Caco-2 (cell line): ENCODE results near the gene NEDD4L. TPM values are rescaled to one million over a fixed set of nuclear protein-coding genes. Genes with fewer than 3 reads are reported as not detected.

Source experiments
- BruUV-seq: library from RNA; stranded (reverse); fragments of 400-500 nt; replicated peaks from 2 replicates; lab custom pipeline; 2021; lab: Mats Ljungman, UMichigan
- CTCF ChIA-PET: fragments of 300-600 bp; sonication (Branson Sonifier 250); formaldehyde crosslinking; loops from one replicate; lab custom pipeline; 2022; ENCODE audit warnings: antibody characterized with exemption; lab: Charles Lee
- POLR2A ChIA-PET: fragments of 300-600 bp; sonication (Branson Sonifier 250); formaldehyde crosslinking; loops from one replicate; lab custom pipeline; 2022; ENCODE audit warnings: antibody characterized with exemption; lab: Charles Lee
- DNase-seq, 2 experiments: peaks; one replicate each; pipeline versions ENCODE4 v3.0.0 to v3.0.0-alpha.2; 2020 to 2022
- H3K27me3 ChIP-seq: replicated peaks from 2 replicates; pipeline ENCODE4 v1.6.0; 2011; ENCODE audit warnings: low read length; ENCODE audit not compliant: control insufficient read depth, insufficient read depth
- H3K36me3 ChIP-seq: 2 replicates; pipeline ENCODE4 v1.5.1; 2011; ENCODE audit warnings: low read length; ENCODE audit not compliant: control insufficient read depth, insufficient read depth
- H3K4me1 ChIP-seq: fragments of 250-450 bp; sonication (Bioruptor Pico); 2 replicates; pipeline ENCODE4 v1.5.1; 2020; ENCODE audit warnings: mild to moderate bottlenecking
- H3K4me3 ChIP-seq: 2 replicates; pipeline ENCODE4 v1.5.1; 2011; ENCODE audit warnings: low read depth, mild to moderate bottlenecking, control low read depth, low read length
- H3K9me3 ChIP-seq: fragments of 250-450 bp; sonication (Bioruptor Pico); 2 replicates; pipeline ENCODE4 v1.5.1; 2020; ENCODE audit warnings: mild to moderate bottlenecking, moderate library complexity
- H3K27ac Mint-ChIP-seq: one replicate; pipeline ENCODE4 v1.8.0; 2022; ENCODE audit warnings: mixed read lengths; ENCODE audit not compliant: unreplicated experiment
- H3K27me3 Mint-ChIP-seq: one replicate; pipeline ENCODE4 v1.8.0; 2022; ENCODE audit warnings: mixed read lengths; ENCODE audit not compliant: insufficient read depth, unreplicated experiment
- H3K36me3 Mint-ChIP-seq: one replicate; pipeline ENCODE4 v1.8.0; 2022; ENCODE audit warnings: mild to moderate bottlenecking, mixed read lengths; ENCODE audit not compliant: insufficient read depth, unreplicated experiment
- H3K4me1 Mint-ChIP-seq: one replicate; pipeline ENCODE4 v1.8.0; 2022; ENCODE audit warnings: low read depth, mixed read lengths; ENCODE audit not compliant: unreplicated experiment
- H3K4me3 Mint-ChIP-seq: one replicate; pipeline ENCODE4 v1.8.0; 2022; ENCODE audit warnings: mild to moderate bottlenecking, moderate library complexity, mixed read lengths; ENCODE audit not compliant: unreplicated experiment
- H3K9me3 Mint-ChIP-seq: one replicate; pipeline ENCODE4 v1.8.0; 2022; ENCODE audit warnings: mixed read lengths; ENCODE audit not compliant: unreplicated experiment
- intact Hi-C: fragments of 100-400 bp; cut with micrococcal nuclease; formaldehyde crosslinking; loops from one replicate; pipeline ENCODE4 v1.10.0; 2022; ENCODE audit not compliant: unreplicated experiment
- total RNA-seq: library from RNA; stranded (reverse); gene quantifications from 2 replicates; pipeline ENCODE4 v1.2.3, GENCODE V29; 2022
- TF ChIP-seq, protein P1 (sequence below), 2 experiments: fragments of 200-600 bp in 1 of 2; IDR thresholded peaks; 1 replicate in 1 of 2; 2 replicates in 1 of 2; pipeline versions ENCODE4 v1.5.1 to v1.8.0; 2011 to 2022; ENCODE audit warnings: antibody characterized with exemption in 1 of 2, control low read depth in 1 of 2, inconsistent platforms in 1 of 2, low read depth in 1 of 2, low read length in 1 of 2, mild to moderate bottlenecking in 1 of 2, moderate library complexity in 1 of 2; ENCODE audit not compliant: insufficient read depth in 1 of 2, severe bottlenecking in 1 of 2, unreplicated experiment in 1 of 2

NEDD4L gene
- total RNA-seq, 1 experiment from 2014 or later: 85.4 TPM

DNA sequence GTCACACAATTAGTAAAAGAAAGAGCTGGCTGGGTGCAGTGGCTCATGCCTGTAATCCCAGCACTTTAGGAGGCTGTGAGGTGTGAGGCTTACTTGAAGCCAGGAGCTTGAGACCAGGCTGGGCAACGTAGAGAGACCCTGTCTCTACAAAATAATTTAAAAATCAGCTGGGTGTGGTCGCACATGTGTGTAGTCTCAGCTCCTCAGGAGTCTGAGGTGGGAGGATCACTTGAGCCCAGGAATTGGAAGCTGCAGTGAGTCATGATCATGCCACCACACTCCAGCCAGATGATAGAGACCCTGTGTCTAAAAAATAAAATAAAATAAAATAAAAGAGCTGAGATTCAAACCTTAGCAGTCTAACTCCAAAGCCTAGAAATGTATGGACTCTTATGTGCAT lies 39.0 kb upstream of the NEDD4L start:
- Mint-ChIP-seq H3K36me3 (no peaks in the 10 kb centered on the region), H3K9me3 (no peaks in the 10 kb centered on the region), H3K27me3 (no peaks in the 10 kb centered on the region), H3K27ac (no peak overlapping the region), H3K4me1 (no peaks in the 10 kb centered on the region), H3K4me3 (no peak overlapping the region)
- H3K27me3 ChIP-seq: no peaks in the 10 kb centered on the region
- H3K9me3 ChIP-seq: no peaks in the 10 kb centered on the region
- H3K4me3 ChIP-seq: no peak overlapping the region
- DNase-seq: no peak
- intact Hi-C loops: no loop called here
- H3K4me1 ChIP-seq: 0 out of 2 replicates have a peak, but pooled peaks cover 5% of the 10 kb centered on the region
- TF ChIP-seq, protein P1, sequence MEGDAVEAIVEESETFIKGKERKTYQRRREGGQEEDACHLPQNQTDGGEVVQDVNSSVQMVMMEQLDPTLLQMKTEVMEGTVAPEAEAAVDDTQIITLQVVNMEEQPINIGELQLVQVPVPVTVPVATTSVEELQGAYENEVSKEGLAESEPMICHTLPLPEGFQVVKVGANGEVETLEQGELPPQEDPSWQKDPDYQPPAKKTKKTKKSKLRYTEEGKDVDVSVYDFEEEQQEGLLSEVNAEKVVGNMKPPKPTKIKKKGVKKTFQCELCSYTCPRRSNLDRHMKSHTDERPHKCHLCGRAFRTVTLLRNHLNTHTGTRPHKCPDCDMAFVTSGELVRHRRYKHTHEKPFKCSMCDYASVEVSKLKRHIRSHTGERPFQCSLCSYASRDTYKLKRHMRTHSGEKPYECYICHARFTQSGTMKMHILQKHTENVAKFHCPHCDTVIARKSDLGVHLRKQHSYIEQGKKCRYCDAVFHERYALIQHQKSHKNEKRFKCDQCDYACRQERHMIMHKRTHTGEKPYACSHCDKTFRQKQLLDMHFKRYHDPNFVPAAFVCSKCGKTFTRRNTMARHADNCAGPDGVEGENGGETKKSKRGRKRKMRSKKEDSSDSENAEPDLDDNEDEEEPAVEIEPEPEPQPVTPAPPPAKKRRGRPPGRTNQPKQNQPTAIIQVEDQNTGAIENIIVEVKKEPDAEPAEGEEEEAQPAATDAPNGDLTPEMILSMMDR (IDR thresholded peaks at IDR 0.05; ENCODE audit: insufficient read depth in 1 of 2, low read depth in 1 of 2, low read length in 1 of 2, severe bottlenecking in 1 of 2, unreplicated experiment in 1 of 2): no peak
- H3K36me3 ChIP-seq: no peaks in the 10 kb centered on the region
- ChIA-PET POLR2A (no interaction called here), CTCF (no interaction called here)
- BruUV-seq: no TSS peak

DNA sequence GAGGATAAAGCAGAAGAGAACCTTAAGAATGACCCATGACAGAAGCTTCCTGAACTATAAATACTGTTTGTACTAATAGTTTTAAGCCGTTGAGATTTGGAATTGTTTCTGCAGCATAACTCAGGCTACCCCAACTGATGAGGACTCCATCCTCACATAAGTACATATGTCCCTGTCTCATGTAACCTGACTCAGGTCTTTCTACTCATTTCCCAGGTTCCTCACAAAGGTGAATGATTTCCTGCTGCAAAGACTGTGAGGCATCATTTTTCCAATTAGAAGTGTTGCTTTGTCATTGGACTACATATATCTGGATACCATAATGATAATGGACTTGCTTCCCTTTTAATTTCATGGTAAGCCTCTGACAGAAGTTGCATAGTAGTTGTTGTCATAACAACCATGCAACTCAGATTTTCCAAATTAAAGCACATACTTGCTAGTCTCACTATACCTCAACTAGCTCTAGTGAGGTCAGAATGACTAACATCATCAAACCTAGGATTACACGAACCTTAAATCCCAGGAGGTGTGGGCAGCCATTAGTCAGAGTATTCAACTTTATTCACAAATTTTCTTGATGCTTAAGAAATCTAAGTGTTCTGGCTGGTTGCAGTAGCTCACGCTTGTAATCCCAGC lies 38.0 kb upstream of the NEDD4L start:
- Histone ChIP-seq H3K9me3 (no peaks in the 10 kb centered on the region), H3K27me3 (no peaks in the 10 kb centered on the region), H3K4me1 (0 out of 2 replicates have a peak, but pooled peaks cover 5% of the 10 kb centered on the region), H3K4me3 (no peak overlapping the region), H3K36me3 (no peaks in the 10 kb centered on the region)
- TF ChIP-seq, protein P1 (IDR thresholded peaks at IDR 0.05; ENCODE audit: insufficient read depth in 1 of 2, low read depth in 1 of 2, low read length in 1 of 2, severe bottlenecking in 1 of 2, unreplicated experiment in 1 of 2): no peak
- Mint-ChIP-seq H3K36me3 (no peaks in the 10 kb centered on the region), H3K4me3 (no peak overlapping the region), H3K9me3 (no peaks in the 10 kb centered on the region), H3K27me3 (no peaks in the 10 kb centered on the region), H3K27ac (no peak overlapping the region), H3K4me1 (no peaks in the 10 kb centered on the region)
- DNase-seq: no peak
- BruUV-seq: no TSS peak
- ChIA-PET POLR2A (no interaction called here), CTCF (no interaction called here)
- intact Hi-C loops: no loop called here

DNA sequence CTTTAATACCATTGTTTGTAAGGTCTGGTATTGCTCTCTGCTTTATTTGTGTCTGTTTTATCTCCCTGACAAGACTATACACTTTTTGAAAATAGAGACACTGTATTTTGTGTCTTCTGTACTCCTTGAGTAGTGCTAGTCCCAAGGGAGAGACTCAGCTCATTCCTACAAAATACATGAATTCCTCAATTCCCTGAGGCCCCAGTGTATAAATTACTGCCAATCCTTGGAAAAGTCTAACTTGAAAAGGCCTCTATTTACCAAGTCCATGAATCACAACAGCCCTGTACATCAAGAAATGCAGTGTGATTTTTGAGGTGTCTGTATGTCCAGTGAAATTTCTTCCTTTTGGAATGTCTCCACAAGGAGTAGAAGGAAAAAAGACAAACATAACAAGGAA lies 34.9 kb upstream of the NEDD4L start:
- CTCF ChIA-PET: no interaction called here
- H3K9me3 ChIP-seq: no peaks in the 10 kb centered on the region
- H3K4me1 Mint-ChIP-seq: no peaks in the 10 kb centered on the region
- no TSS peak for BruUV-seq
- intact Hi-C loops: no loop called here
- no peaks in the 10 kb centered on the region for H3K9me3 Mint-ChIP-seq
- no peak overlapping the region for H3K27ac Mint-ChIP-seq
- no peaks in the 10 kb centered on the region for H3K36me3 Mint-ChIP-seq
- TF ChIP-seq, protein P1 (IDR thresholded peaks at IDR 0.05; ENCODE audit: insufficient read depth in 1 of 2, low read depth in 1 of 2, low read length in 1 of 2, severe bottlenecking in 1 of 2, unreplicated experiment in 1 of 2): no peak
- H3K27me3 Mint-ChIP-seq: no peaks in the 10 kb centered on the region
- no peak overlapping the region for H3K4me3 ChIP-seq
- no peaks in the 10 kb centered on the region for H3K27me3 ChIP-seq
- H3K4me3 Mint-ChIP-seq: no peak overlapping the region
- no peaks in the 10 kb centered on the region for H3K36me3 ChIP-seq
- POLR2A ChIA-PET: no interaction called here
- no peak for DNase-seq
- H3K4me1 ChIP-seq: peaks cover 31% of the 10 kb centered on the region
